Measurements from ENCODE around the gene CCL24. TPM values are rescaled to one million over a fixed set of nuclear protein-coding genes. Genes with fewer than 3 reads are reported as not detected.
"Not testable (repeated sequence)": the region's sequence is repeated elsewhere in the genome, so short reads cannot be mapped to it uniquely, and the experiment has no call there.

Gene CCL24
- total RNA-seq = not detected
- polyA plus RNA-seq = not detected

- Histone ChIP-seq H3K4me3 (ENCODE audit: low read depth, low read length) (no peak within 1 kb of the TSS), H3K36me3 (ENCODE audit: control insufficient read depth, insufficient read depth, low read length) (no peaks in the 10 kb centered on the region), H3K27ac (ENCODE audit: insufficient read depth, low read length, poor library complexity, severe bottlenecking) (no peak within 1 kb of the TSS), H3K4me1 (ENCODE audit: control insufficient read depth, insufficient read depth, low read length, poor library complexity, severe bottlenecking) (no peaks in the 10 kb centered on the region), H3K27me3 (ENCODE audit: control insufficient read depth, insufficient read depth, low read length) (no peaks in the 10 kb centered on the region), H3K9me3 (ENCODE audit: control insufficient read depth in 2 of 2, low read length in 2 of 2) (no peaks in the 10 kb centered on the region)
- H3K4me1 Mint-ChIP-seq = no peaks in the 10 kb centered on the region
- no peaks in the 10 kb centered on the region for H3K36me3 Mint-ChIP-seq
- ATAC-seq (ENCODE audit: low read depth in 2 of 2) (no peak), DNase-seq (no peak)
- H3K4me3 Mint-ChIP-seq = no peak within 1 kb of the TSS
- H3K9me3 Mint-ChIP-seq = peaks cover 0 to 4% (median 0%) of the 10 kb centered on the region in 7 donors
- no peak within 1 kb of the TSS for H3K27ac Mint-ChIP-seq
- H3K27me3 Mint-ChIP-seq = peaks cover 5% of the 10 kb centered on the region
Measured at GRCh38 chr7:75813781-75814236, at the start of gene CCL24. CCL24 (minus strand) TSS chr7:75813806; CDS start chr7:75813715, 91 bp downstream.

DNA sequence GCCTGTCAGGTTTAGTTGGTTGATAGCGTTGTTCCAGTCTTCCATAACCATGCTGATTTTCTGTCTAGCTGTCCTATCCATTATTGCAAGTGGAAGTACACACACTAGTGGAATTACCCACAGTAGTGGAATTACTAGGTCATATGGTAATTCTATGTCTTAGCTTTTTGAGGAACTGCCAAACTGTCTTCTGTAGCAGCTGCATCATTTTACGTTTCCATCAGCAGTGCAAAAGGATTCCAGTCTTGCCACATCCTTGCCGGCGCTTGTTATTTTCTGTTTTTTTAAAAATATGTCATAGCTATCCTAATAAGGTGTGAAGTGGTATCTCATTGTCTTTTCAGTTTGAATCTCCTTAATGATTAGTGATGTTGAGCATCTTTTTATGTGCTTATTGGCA, 48.0 kb upstream of the CCL24 start:
- no peak for DNase-seq
- Mint-ChIP-seq H3K27me3 (peaks cover 30% of the 10 kb centered on the region), H3K4me1 (peaks cover 0 to 7% (median 2%) of the 10 kb centered on the region in 4 donors), H3K27ac (no peak overlapping the region), H3K36me3 (no peaks in the 10 kb centered on the region), H3K4me3 (no peak overlapping the region), H3K9me3 (no peaks in the 10 kb centered on the region)
- H3K36me3 ChIP-seq (ENCODE audit: control insufficient read depth, insufficient read depth, low read length) = no peaks in the 10 kb centered on the region
- no peak overlapping the region for H3K4me3 ChIP-seq (ENCODE audit: low read depth, low read length)
- H3K4me1 ChIP-seq (ENCODE audit: control insufficient read depth, insufficient read depth, low read length, poor library complexity, severe bottlenecking) = no peaks in the 10 kb centered on the region
- no peaks in the 10 kb centered on the region for H3K9me3 ChIP-seq (ENCODE audit: control insufficient read depth in 2 of 2, low read length in 2 of 2)
- no peaks in the 10 kb centered on the region for H3K27me3 ChIP-seq (ENCODE audit: control insufficient read depth, insufficient read depth, low read length)
- H3K27ac ChIP-seq (ENCODE audit: insufficient read depth, low read length, poor library complexity, severe bottlenecking) = no peak overlapping the region
- ATAC-seq (ENCODE audit: low read depth in 2 of 2) = no peak

DNA sequence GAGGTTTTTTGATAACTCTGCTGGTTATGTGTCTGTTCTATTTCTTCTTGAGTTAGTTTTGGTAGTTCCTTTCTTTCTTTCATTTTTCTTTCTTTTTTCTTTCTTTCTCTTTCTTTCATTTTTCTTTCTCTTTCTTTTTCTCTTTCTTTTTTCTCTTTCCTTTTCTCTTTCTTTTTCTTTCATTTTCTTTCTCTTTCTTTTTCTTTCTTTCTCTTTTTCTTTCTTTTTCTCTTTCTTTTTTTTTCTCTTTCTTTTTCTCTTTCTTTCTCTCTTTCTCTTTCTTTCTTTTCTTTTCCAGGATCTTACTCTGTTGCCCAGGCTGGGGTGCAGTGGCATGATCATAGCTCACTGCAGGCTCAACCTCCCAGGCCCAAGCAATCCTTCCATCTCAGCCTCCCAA, 44.8 kb upstream of the CCL24 start:
- H3K9me3 ChIP-seq (ENCODE audit: control insufficient read depth in 2 of 2, low read length in 2 of 2) = no peaks in the 10 kb centered on the region
- Mint-ChIP-seq H3K36me3 (no peaks in the 10 kb centered on the region), H3K9me3 (no peaks in the 10 kb centered on the region), H3K27ac (no peak overlapping the region), H3K27me3 (peaks cover 21% of the 10 kb centered on the region), H3K4me1 (peaks cover 0 to 3% (median 0%) of the 10 kb centered on the region in 4 donors), H3K4me3 (no peak overlapping the region)
- no peak overlapping the region for H3K4me3 ChIP-seq (ENCODE audit: low read depth, low read length)
- ATAC-seq (ENCODE audit: low read depth in 2 of 2) (no peak), DNase-seq (no peak)
- H3K27me3 ChIP-seq (ENCODE audit: control insufficient read depth, insufficient read depth, low read length) = no peaks in the 10 kb centered on the region
- no peak overlapping the region for H3K27ac ChIP-seq (ENCODE audit: insufficient read depth, low read length, poor library complexity, severe bottlenecking)
- no peaks in the 10 kb centered on the region for H3K36me3 ChIP-seq (ENCODE audit: control insufficient read depth, insufficient read depth, low read length)
- no peaks in the 10 kb centered on the region for H3K4me1 ChIP-seq (ENCODE audit: control insufficient read depth, insufficient read depth, low read length, poor library complexity, severe bottlenecking)

GRCh38 chr7:75856536-75856935, 42.9 kb upstream of the CCL24 start:
- H3K27me3 Mint-ChIP-seq = peaks cover 14% of the 10 kb centered on the region
- peaks cover 0 to 3% (median 0%) of the 10 kb centered on the region in 4 donors for H3K4me1 Mint-ChIP-seq
- H3K4me3 ChIP-seq (ENCODE audit: low read depth, low read length) = no peak overlapping the region
- H3K27me3 ChIP-seq (ENCODE audit: control insufficient read depth, insufficient read depth, low read length) = no peaks in the 10 kb centered on the region
- H3K36me3 ChIP-seq (ENCODE audit: control insufficient read depth, insufficient read depth, low read length) = no peaks in the 10 kb centered on the region
- H3K9me3 Mint-ChIP-seq = no peaks in the 10 kb centered on the region
- H3K9me3 ChIP-seq (ENCODE audit: control insufficient read depth in 2 of 2, low read length in 2 of 2) = no peaks in the 10 kb centered on the region
- no peak overlapping the region for H3K27ac Mint-ChIP-seq
- ATAC-seq (ENCODE audit: low read depth in 2 of 2) = no peak
- H3K27ac ChIP-seq (ENCODE audit: insufficient read depth, low read length, poor library complexity, severe bottlenecking) = no peak overlapping the region
- no peaks in the 10 kb centered on the region for H3K4me1 ChIP-seq (ENCODE audit: control insufficient read depth, insufficient read depth, low read length, poor library complexity, severe bottlenecking)
- no peaks in the 10 kb centered on the region for H3K36me3 Mint-ChIP-seq
- no peak for DNase-seq
- H3K4me3 Mint-ChIP-seq = no peak overlapping the region

- not testable (repeated sequence) for DNase-seq; H3K4me1 Mint-ChIP-seq; H3K27ac ChIP-seq (ENCODE audit: insufficient read depth, low read length, poor library complexity, severe bottlenecking); H3K27me3 ChIP-seq (ENCODE audit: control insufficient read depth, insufficient read depth, low read length); H3K4me3 ChIP-seq (ENCODE audit: low read depth, low read length); H3K27me3 Mint-ChIP-seq; H3K9me3 ChIP-seq (ENCODE audit: control insufficient read depth in 2 of 2, low read length in 2 of 2); H3K36me3 ChIP-seq (ENCODE audit: control insufficient read depth, insufficient read depth, low read length); H3K36me3 Mint-ChIP-seq; H3K4me3 Mint-ChIP-seq; H3K9me3 Mint-ChIP-seq; ATAC-seq (ENCODE audit: low read depth in 2 of 2); H3K4me1 ChIP-seq (ENCODE audit: control insufficient read depth, insufficient read depth, low read length, poor library complexity, severe bottlenecking); H3K27ac Mint-ChIP-seq
Measured at GRCh38 chr7:75854813-75855345, 41.3 kb upstream of the CCL24 start.

DNA sequence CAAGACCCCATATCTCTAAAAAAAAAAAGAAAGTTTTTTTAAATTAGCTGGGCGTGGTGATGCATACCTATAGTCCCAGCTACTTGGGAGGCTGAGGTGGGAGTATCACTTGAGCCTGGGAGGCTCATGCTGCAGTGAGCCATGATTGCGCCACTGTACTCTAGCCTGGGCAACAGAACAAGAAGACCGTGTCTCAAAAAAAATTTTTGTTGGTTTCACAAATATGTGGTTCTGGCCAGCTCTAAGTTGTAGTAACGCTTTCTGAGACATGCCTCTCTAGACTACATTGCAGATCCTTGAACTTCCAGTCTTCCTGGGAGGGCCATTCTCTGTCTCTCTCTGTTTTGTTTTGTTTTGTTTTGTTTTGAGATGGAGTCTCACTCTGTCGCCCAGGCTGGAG, 40.6 kb upstream of the CCL24 start:
- H3K4me3 ChIP-seq (ENCODE audit: low read depth, low read length) = no peak overlapping the region
- no peaks in the 10 kb centered on the region for H3K4me1 ChIP-seq (ENCODE audit: control insufficient read depth, insufficient read depth, low read length, poor library complexity, severe bottlenecking)
- no peaks in the 10 kb centered on the region for H3K9me3 ChIP-seq (ENCODE audit: control insufficient read depth in 2 of 2, low read length in 2 of 2)
- no peaks in the 10 kb centered on the region for H3K36me3 Mint-ChIP-seq
- no peak overlapping the region for H3K4me3 Mint-ChIP-seq
- H3K36me3 ChIP-seq (ENCODE audit: control insufficient read depth, insufficient read depth, low read length) = no peaks in the 10 kb centered on the region
- peaks cover 9% of the 10 kb centered on the region for H3K27me3 Mint-ChIP-seq
- no peak overlapping the region for H3K27ac Mint-ChIP-seq
- H3K27me3 ChIP-seq (ENCODE audit: control insufficient read depth, insufficient read depth, low read length) = no peaks in the 10 kb centered on the region
- H3K27ac ChIP-seq (ENCODE audit: insufficient read depth, low read length, poor library complexity, severe bottlenecking) = no peak overlapping the region
- peaks cover 0 to 3% (median 0%) of the 10 kb centered on the region in 4 donors for H3K4me1 Mint-ChIP-seq
- DNase-seq (no peak), ATAC-seq (ENCODE audit: low read depth in 2 of 2) (no peak)
- H3K9me3 Mint-ChIP-seq = no peaks in the 10 kb centered on the region

GRCh38 chr7:75850235-75850634, 36.6 kb upstream of the CCL24 start:
- H3K9me3 ChIP-seq (ENCODE audit: control insufficient read depth in 2 of 2, low read length in 2 of 2) = no peaks in the 10 kb centered on the region
- H3K4me1 ChIP-seq (ENCODE audit: control insufficient read depth, insufficient read depth, low read length, poor library complexity, severe bottlenecking) = no peaks in the 10 kb centered on the region
- no peak overlapping the region for H3K27ac ChIP-seq (ENCODE audit: insufficient read depth, low read length, poor library complexity, severe bottlenecking)
- no peak overlapping the region for H3K27ac Mint-ChIP-seq
- DNase-seq = no peak
- no peaks in the 10 kb centered on the region for H3K4me1 Mint-ChIP-seq
- no peaks in the 10 kb centered on the region for H3K27me3 Mint-ChIP-seq
- ATAC-seq (ENCODE audit: low read depth in 2 of 2) = no peak
- H3K4me3 ChIP-seq (ENCODE audit: low read depth, low read length) = no peak overlapping the region
- no peak overlapping the region for H3K4me3 Mint-ChIP-seq
- no peaks in the 10 kb centered on the region for H3K27me3 ChIP-seq (ENCODE audit: control insufficient read depth, insufficient read depth, low read length)
- H3K36me3 ChIP-seq (ENCODE audit: control insufficient read depth, insufficient read depth, low read length) = no peaks in the 10 kb centered on the region
- H3K36me3 Mint-ChIP-seq = no peaks in the 10 kb centered on the region
- no peaks in the 10 kb centered on the region for H3K9me3 Mint-ChIP-seq

DNA sequence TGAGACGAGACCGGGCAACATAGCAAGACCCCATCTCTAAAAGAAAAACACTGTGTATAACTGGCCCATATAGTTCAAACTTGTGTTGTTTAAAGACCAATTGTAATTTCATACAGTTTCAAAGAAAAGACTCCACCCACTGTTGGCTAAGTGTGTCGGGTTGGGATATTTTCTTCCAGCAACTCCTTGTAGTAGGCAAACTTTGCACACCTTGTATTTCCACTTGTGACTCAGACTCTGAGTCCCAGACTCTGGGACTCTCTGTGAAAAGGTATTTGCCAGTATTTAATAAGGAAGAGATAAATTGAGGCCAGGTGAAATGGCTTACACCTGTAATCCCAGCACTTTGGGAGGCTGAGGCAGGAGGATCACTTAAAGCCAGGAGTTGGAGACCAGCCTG, 36.0 kb upstream of the CCL24 start:
- ATAC-seq (ENCODE audit: low read depth in 2 of 2) = no peak
- H3K9me3 Mint-ChIP-seq = no peaks in the 10 kb centered on the region
- H3K4me1 Mint-ChIP-seq = no peaks in the 10 kb centered on the region
- Histone ChIP-seq H3K4me3 (ENCODE audit: low read depth, low read length) (no peak overlapping the region), H3K36me3 (ENCODE audit: control insufficient read depth, insufficient read depth, low read length) (no peaks in the 10 kb centered on the region), H3K9me3 (ENCODE audit: control insufficient read depth in 2 of 2, low read length in 2 of 2) (no peaks in the 10 kb centered on the region), H3K4me1 (ENCODE audit: control insufficient read depth, insufficient read depth, low read length, poor library complexity, severe bottlenecking) (no peaks in the 10 kb centered on the region), H3K27ac (ENCODE audit: insufficient read depth, low read length, poor library complexity, severe bottlenecking) (no peak overlapping the region), H3K27me3 (ENCODE audit: control insufficient read depth, insufficient read depth, low read length) (no peaks in the 10 kb centered on the region)
- no peak overlapping the region for H3K4me3 Mint-ChIP-seq
- DNase-seq = no peak
- no peak overlapping the region for H3K27ac Mint-ChIP-seq
- H3K27me3 Mint-ChIP-seq = no peaks in the 10 kb centered on the region
- H3K36me3 Mint-ChIP-seq = no peaks in the 10 kb centered on the region
